Coronary artery (tissue), 2 donors: ENCODE measurements around the gene PDS5A.

Source experiments
- DNase-seq: peaks from one replicate; pipeline ENCODE4 v3.0.0-alpha.2; 2017; ENCODE audit warnings: low spot score
- H3K27ac ChIP-seq, 2 donors: fragments of 200-600 bp; sonication (generic); one replicate each; pipeline ENCODE4 v1.5.1; 2016 to 2019
- H3K4me3 ChIP-seq: fragments of 200-600 bp; sonication (generic); 2 replicates; pipeline ENCODE4 v1.5.1; 2016; ENCODE audit warnings: mild to moderate bottlenecking, moderate library complexity
- CTCF ChIP-seq: fragments of 200-600 bp; sonication (generic); IDR thresholded peaks from one replicate; pipeline ENCODE4 v1.5.1; 2019; ENCODE audit warnings: antibody characterized with exemption

PDS5A gene

GRCh38 chr4:39898015-39898414 lies 79.7 kb downstream of the PDS5A start:
- H3K4me3 ChIP-seq, result no peak overlapping the region
- H3K27ac ChIP-seq, result no peak overlapping the region
- no peak for TF ChIP-seq CTCF
- no peak for DNase-seq

DNA sequence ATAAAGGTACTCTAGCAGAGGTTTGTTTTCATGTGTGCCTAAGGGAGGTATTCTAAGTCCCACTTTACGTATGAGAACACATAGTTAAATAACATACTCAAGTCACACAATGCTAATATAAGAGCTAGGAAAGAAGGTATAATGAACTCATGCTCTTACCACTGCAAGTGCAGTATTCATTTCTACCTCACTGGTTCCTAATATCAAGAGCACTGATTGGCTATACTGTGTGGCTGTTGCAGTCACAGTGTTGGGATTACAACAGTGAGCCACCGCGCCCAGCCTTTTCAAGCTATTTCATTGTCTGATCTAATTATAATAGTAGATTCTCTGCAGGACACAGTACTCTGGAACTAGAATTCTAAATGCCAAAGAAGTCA lies 84.0 kb downstream of the PDS5A start:
- no peak overlapping the region for H3K4me3 ChIP-seq
- no peak for DNase-seq
- no peak overlapping the region for H3K27ac ChIP-seq
- TF ChIP-seq CTCF, result no peak

GRCh38 chr4:39892988-39893692 lies 84.6 kb downstream of the PDS5A start:
- Histone ChIP-seq H3K27ac (no peak overlapping the region), H3K4me3 (no peak overlapping the region)
- DNase-seq, result no peak
- TF ChIP-seq CTCF, result no peak

GRCh38 chr4:39889226-39889625 lies 88.5 kb downstream of the PDS5A start:
- no peak for DNase-seq
- H3K4me3 ChIP-seq, result no peak overlapping the region
- TF ChIP-seq CTCF, result no peak
- H3K27ac ChIP-seq, result no peak overlapping the region

DNA sequence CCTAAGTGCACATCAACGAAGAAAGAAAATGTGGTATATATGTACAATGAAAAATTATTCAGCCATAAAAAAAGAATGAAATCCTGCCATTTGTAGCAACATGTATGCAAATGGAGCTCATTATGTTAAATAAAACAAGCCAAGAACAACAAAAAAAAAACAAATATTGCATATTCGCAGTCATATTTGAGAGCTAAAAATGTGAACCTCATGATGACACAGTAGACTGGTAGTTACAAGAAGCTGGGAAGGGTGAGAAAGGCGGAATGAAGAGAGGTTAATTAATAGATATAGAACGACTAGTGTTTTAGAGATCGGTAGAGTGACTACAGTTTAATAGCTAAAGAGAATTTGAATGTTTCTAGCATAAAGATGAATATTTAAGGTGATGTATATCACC lies 89.2 kb downstream of the PDS5A start:
- DNase-seq, result no peak
- Histone ChIP-seq H3K27ac (no peak overlapping the region), H3K4me3 (no peak overlapping the region)
- TF ChIP-seq CTCF, result no peak

DNA sequence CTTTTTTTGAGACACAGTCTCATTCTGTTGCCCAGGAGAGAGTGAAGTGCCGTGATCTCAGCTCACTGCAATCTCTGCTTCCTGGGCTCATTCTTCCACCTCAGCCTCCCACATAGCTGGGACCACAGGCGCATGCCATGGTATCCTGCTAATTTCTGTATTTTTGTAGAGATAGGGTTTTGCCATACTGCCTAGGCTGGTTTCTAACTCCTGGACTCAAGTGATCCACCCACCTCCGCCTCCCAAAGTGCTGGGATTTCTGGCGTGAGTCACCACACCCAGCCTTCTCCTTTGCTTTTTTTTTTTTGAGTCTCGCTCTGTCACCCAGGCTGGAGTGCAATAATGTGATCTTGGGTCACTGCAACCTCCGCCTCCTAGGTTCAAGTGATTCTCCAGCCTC lies 94.1 kb downstream of the PDS5A start:
- DNase-seq, result no peak
- no peak for TF ChIP-seq CTCF
- Histone ChIP-seq H3K27ac (no peak overlapping the region), H3K4me3 (no peak overlapping the region)

DNA sequence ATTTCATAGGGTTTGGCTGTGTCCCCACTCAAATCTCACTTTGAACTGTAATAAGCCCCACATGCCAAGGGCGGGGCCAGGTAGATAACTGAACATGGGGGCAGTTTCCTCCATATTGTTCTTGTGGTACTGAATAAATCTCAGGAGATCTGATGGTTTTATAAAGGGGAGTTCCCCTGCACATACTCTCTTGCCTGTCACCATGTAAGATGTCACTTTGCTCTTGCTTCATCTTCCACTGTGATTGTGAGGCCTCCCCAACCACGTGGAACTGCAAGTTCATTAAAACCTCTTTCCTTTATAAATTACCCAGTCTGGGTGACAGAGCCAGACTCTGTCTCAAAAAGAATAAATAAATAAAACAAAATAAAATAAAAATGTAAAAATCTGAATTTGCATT lies 95.9 kb downstream of the PDS5A start:
- Histone ChIP-seq H3K27ac (no peak overlapping the region), H3K4me3 (no peak overlapping the region)
- TF ChIP-seq CTCF, result no peak
- DNase-seq, result no peak
